ENCODE results near the gene KIAA2012. TPM values are rescaled to one million over a fixed set of nuclear protein-coding genes. Genes with fewer than 3 reads are reported as not detected.

KIAA2012 gene
- polyA plus RNA-seq, 1 donor (not counting 4 experiments of a cell fraction or from before 2014, with no cell fraction given): not detected

DNA sequence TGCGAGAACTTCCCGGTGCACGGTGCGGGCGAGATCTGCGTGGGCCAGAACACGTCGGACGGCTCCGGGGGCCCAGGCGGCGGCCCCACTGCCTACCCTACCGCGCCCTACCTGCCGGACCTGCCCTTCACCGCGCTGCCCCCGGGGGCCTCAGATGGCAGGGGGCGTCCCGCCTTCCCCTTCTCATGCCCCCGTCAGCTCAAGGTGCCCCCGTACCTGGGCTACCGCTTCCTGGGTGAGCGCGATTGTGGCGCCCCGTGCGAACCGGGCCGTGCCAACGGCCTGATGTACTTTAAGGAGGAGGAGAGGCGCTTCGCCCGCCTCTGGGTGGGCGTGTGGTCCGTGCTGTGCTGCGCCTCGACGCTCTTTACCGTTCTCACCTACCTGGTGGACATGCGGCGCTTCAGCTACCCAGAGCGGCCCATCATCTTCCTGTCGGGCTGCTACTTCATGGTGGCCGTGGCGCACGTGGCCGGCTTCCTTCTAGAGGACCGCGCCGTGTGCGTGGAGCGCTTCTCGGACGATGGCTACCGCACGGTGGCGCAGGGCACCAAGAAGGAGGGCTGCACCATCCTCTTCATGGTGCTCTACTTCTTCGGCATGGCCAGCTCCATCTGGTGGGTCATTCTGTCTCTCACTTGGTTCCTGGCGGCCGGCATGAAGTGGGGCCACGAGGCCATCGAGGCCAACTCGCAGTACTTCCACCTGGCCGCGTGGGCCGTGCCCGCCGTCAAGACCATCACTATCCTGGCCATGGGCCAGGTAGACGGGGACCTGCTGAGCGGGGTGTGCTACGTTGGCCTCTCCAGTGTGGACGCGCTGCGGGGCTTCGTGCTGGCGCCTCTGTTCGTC is 37.7 kb upstream of the KIAA2012 start:
- H3K4me3 ChIP-seq (ENCODE audit: control insufficient read depth in 2 of 3, extremely low read depth in 1 of 3, insufficient read depth in 2 of 3, low read depth in 1 of 3, low read length in 3 of 3): peak overlapping the region; percentile 50 to 73 (median 70)
- no peaks in the 10 kb centered on the region for H3K36me3 ChIP-seq (ENCODE audit: control insufficient read depth in 2 of 2, extremely low read depth in 1 of 2, insufficient read depth in 2 of 2, low read length in 2 of 2)
- peaks cover 13% of the 10 kb centered on the region for H3K27me3 ChIP-seq (ENCODE audit: control insufficient read depth, extremely low read depth, insufficient read depth, low read length)
- FAIRE-seq: no peak
- H3K27ac ChIP-seq (ENCODE audit: control insufficient read depth, insufficient read depth, low read length): no peak overlapping the region
- peaks cover 13% of the 10 kb centered on the region for H3K4me1 ChIP-seq (ENCODE audit: control insufficient read depth, extremely low read depth, insufficient read depth, low read length)
- H3K9ac ChIP-seq (ENCODE audit: control insufficient read depth, extremely low read depth, insufficient read depth, low read length): peak overlapping the region; percentile 23
- peak overlapping the region; percentile 86 for H3K4me2 ChIP-seq (ENCODE audit: control insufficient read depth, extremely low read depth, insufficient read depth, low read depth, low read length)
- DNase-seq (ENCODE audit: low read depth, low spot score): no peak
- no peaks in the 10 kb centered on the region for H3K79me2 ChIP-seq (ENCODE audit: control insufficient read depth, insufficient read depth, low read length)
- H4K20me1 ChIP-seq (ENCODE audit: control insufficient read depth, extremely low read depth, insufficient read depth, low read length): no peaks in the 10 kb centered on the region
- no peaks in the 10 kb centered on the region for H3K9me3 ChIP-seq (ENCODE audit: control insufficient read depth, low read depth, low read length)
- peak in 2 of 3 experiments; percentile 39 to 55 for TF ChIP-seq CTCF (optimal IDR thresholded peaks at IDR 0.05 in 1 of 3, IDR thresholded peaks at IDR 0.05 in 1 of 3, conservative IDR thresholded peaks at IDR 0.05 in 1 of 3; ENCODE audit: extremely low read depth in 1 of 3, insufficient read depth in 2 of 3, low read length in 3 of 3)
- TF ChIP-seq EZH2 (IDR thresholded peaks at IDR 0.05; ENCODE audit: low read length): no peak
- peak overlapping the region; percentile 60 for H2AFZ ChIP-seq (ENCODE audit: control insufficient read depth, low read length)
- H3K9me1 ChIP-seq (ENCODE audit: control insufficient read depth, extremely low read depth, insufficient read depth, low read length): no peaks in the 10 kb centered on the region
- dilution Hi-C loops (cut with MboI; ENCODE audit: extremely low pct_ligation_motif_present, low sequenced_read_pairs): no loop called here

DNA sequence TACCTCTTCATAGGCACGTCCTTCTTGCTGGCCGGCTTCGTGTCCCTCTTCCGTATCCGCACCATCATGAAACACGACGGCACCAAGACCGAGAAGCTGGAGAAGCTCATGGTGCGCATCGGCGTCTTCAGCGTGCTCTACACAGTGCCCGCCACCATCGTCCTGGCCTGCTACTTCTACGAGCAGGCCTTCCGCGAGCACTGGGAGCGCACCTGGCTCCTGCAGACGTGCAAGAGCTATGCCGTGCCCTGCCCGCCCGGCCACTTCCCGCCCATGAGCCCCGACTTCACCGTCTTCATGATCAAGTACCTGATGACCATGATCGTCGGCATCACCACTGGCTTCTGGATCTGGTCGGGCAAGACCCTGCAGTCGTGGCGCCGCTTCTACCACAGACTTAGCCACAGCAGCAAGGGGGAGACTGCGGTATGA is 37.1 kb upstream of the KIAA2012 start:
- dilution Hi-C loops (cut with MboI; ENCODE audit: extremely low pct_ligation_motif_present, low sequenced_read_pairs): no loop called here

More for the DNA sequence above, 37.1 kb upstream of the KIAA2012 start:
- no peaks in the 10 kb centered on the region for H4K20me1 ChIP-seq (ENCODE audit: control insufficient read depth, extremely low read depth, insufficient read depth, low read length)
- no peaks in the 10 kb centered on the region for H3K36me3 ChIP-seq (ENCODE audit: control insufficient read depth in 2 of 2, extremely low read depth in 1 of 2, insufficient read depth in 2 of 2, low read length in 2 of 2)
- peaks cover 13% of the 10 kb centered on the region for H3K27me3 ChIP-seq (ENCODE audit: control insufficient read depth, extremely low read depth, insufficient read depth, low read length)
- no peak overlapping the region for H3K27ac ChIP-seq (ENCODE audit: control insufficient read depth, insufficient read depth, low read length)
- no peaks in the 10 kb centered on the region for H3K79me2 ChIP-seq (ENCODE audit: control insufficient read depth, insufficient read depth, low read length)
- peaks cover 13% of the 10 kb centered on the region for H3K4me1 ChIP-seq (ENCODE audit: control insufficient read depth, extremely low read depth, insufficient read depth, low read length)
- H3K9me3 ChIP-seq (ENCODE audit: control insufficient read depth, low read depth, low read length): no peaks in the 10 kb centered on the region
- TF ChIP-seq CTCF (optimal IDR thresholded peaks at IDR 0.05 in 1 of 3, IDR thresholded peaks at IDR 0.05 in 1 of 3, conservative IDR thresholded peaks at IDR 0.05 in 1 of 3; ENCODE audit: extremely low read depth in 1 of 3, insufficient read depth in 2 of 3, low read length in 3 of 3) (no peak), EZH2 (IDR thresholded peaks at IDR 0.05; ENCODE audit: low read length) (no peak)
- H3K4me2 ChIP-seq (ENCODE audit: control insufficient read depth, extremely low read depth, insufficient read depth, low read depth, low read length): no peak overlapping the region
- H3K4me3 ChIP-seq (ENCODE audit: control insufficient read depth in 2 of 3, extremely low read depth in 1 of 3, insufficient read depth in 2 of 3, low read depth in 1 of 3, low read length in 3 of 3): no peak overlapping the region
- FAIRE-seq: no peak
- no peaks in the 10 kb centered on the region for H3K9me1 ChIP-seq (ENCODE audit: control insufficient read depth, extremely low read depth, insufficient read depth, low read length)
- H3K9ac ChIP-seq (ENCODE audit: control insufficient read depth, extremely low read depth, insufficient read depth, low read length): no peak overlapping the region
- H2AFZ ChIP-seq (ENCODE audit: control insufficient read depth, low read length): no peak overlapping the region
- DNase-seq (ENCODE audit: low read depth, low spot score): no peak
